ENCODE results near the gene ELFN1.

ELFN1 gene

DNA sequence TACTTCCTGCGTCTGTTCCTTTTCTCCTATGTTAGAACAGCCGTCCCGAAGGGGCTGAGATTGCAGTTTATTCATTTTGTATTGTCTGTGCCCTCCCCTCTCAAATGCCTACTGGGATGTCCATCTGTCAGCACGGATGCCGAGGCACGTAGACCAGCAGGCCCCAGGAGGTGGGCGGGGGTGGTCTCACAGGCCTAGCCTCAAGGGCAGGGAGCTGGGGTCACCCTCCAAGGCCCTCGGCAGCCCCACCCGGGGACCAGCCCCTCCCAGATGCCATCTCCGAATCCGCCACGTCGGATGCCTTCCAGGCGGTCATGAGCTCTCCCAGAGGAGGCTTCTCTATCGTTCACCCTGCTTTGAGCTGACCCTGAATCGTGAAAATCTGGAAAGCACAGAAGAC, 59.7 kb downstream of the ELFN1 start:
- DNase-seq: no peak

DNA sequence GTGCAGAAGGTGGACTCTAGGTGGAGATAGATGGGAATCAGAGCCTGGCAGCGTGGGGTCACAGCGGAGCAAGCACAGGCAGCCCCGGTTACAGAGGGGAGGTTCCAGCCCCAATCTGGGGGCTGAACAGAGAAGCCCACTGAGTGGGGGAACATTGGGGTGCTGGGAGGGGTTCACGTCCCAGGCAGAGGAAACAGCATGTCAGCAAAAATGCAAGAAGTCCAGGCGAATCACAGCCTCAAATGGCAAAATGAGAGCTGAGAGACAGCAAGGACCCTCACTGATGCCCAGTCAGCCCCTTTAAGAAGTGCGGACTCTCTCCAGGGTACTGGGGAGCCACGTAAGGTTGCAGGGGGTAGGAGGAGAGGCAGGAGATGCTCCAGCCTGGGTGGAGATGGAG, 62.0 kb downstream of the ELFN1 start:
- DNase-seq: no peak

DNA sequence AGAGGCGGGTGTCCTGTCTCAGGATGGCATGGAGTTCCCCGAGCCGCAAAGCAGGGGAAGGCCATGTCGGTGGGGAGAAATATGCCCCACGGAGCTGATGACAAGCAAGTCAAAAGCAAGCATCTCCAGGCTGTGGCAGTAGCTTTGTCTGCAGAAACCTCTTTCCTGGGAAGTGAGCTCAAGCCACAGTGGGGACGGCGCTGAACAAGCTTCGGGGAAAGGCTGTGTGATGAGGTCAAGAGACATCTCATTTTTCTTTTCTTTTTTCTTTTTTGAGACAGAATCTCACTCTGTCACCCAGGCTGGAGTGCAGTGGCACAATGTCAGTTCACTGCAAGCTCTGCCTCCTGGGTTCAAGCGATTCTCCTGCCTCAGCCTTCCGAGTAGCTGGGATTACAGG, 62.6 kb downstream of the ELFN1 start:
- DNase-seq: no peak

DNA sequence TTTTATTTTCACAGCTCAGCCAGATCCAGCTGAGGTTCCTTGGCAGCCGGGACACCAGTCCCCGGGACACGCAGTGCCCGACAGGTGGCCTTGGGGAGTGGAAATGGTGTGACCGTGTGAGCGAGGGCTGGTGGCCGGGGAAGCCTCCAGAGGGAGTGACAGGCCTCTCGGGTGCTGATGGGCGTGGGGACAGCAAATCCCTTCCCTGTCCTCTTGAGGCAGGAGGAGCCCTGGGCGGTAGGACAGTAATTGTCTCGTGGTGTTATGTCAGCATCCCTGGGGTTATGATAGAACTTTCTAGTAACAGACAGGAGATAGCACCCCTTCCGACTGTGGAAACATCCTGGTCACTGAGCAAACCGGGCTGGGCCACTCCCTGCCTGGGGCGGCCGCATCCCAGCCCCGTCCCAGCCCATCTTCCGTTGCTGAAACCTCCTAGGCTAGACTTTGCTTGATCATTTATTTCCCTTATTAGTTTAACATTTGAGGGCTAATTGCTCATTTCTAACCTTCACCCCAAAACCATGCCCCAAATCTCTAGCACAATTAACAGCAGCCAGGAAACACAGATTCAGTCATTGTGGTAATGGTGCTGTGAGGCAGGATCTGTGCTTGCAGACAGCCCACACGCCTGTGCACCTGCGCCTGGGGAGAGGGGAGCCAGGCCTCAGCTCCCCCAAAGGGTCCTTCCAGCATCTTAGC, 63.3 kb downstream of the ELFN1 start:
- DNase-seq: no peak

DNA sequence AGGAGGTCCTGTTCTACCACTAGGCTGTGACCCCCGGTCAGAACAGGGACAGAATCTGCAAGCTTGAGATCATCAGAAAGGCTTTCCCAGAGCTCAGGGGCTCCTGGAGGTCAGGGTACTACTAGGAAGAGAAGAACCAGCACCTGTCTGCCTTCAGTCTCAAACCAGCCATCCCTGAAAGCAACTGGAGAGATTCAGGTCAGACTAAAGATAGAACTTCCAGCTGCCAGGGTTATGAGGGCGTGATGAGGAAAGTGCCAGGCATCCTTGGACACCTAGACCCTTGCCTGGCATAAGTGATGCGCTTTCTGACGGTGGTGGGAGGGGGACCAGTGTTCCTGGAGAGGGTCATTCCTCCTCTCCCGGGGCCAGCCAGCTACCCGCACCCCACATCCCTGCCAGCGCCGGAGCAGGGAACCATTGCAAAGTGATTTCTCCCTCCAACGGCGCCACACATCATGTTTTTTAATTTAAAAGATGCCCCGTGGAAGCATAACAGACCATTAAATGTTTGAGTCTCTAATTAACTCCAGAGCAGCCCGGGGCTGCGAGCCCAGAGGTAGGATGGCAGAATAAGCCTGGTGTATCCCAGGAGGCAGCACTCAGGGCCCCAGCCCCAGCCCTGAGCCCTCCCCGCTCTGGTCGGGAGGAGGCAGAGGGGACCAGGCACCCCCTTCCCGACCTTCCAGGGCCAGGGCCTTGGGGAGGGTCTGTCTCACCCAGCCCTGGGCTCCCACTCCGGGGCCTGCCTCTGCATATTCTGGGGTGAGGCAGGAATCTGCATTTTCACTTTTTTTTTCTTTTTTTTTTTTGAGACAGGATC, 64.0 kb downstream of the ELFN1 start:
- no peak for DNase-seq

DNA sequence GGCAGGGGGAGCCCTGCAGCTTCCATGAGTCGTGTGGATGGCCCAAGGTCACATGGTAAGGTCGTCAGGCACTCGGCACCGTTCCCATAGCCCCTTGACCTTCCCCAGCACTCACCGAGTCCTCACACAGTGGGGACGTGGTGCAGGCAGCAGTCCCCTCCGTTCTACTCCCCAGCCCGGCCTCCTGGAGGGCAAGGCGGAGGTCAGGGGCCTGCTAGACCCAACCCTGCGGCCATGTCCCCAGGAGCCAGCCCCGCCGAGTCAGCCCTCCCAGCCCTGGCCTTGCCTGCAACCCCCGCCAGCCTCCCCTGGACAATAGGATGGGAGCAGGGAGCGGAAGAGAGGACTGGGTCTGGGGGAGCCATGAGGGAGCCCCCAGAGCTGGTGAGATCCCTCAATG, 65.2 kb downstream of the ELFN1 start:
- DNase-seq: no peak

DNA sequence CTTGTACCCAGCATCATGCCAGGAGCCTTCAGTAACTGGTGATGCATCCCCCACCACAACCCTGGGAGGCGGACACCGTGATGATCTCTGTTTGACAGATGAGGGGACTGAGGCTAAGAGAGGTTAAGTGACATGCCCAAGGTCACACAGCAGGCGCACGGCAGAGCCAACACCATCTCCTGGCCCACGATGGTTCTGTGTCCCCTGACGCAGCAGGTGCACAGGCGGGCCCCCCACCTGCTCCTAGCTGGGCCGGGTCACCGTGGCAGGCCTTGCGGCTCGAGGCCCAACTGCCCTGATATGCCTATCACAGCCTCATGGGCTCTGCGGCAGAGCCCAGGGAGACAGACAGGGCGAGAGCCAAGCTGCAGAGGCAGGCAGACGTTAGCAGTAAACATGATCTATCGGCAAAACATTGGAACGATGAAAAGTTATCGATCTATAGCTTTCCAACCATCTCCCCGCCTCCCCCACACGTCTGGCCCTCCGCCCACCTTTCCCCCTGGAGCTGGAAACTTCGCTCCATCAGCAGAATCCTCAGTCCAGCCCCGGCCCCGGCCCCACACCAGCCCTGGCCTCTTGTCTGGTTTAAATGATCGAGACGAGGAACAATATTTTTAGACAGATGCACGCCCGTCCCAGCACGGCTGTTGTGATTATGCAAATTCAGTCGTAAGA, 65.9 kb downstream of the ELFN1 start:
- DNase-seq: no peak

DNA sequence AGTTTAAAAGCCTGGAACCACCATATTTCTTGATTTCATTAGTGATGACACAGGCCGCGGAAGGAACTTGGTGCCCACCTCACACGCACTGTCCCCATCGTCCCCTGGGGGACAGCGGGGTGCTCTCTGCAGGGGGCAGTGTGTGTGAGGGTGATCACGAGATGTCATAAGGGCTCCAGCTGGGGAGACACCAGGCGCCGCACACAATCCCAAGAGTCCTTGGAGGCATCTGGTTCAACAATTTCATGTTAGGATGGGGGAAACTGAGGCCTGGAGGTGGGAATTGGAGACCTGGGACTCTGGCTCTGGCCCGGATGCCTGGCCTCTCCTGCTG, 66.4 kb downstream of the ELFN1 start:
- DNase-seq: no peak

DNA sequence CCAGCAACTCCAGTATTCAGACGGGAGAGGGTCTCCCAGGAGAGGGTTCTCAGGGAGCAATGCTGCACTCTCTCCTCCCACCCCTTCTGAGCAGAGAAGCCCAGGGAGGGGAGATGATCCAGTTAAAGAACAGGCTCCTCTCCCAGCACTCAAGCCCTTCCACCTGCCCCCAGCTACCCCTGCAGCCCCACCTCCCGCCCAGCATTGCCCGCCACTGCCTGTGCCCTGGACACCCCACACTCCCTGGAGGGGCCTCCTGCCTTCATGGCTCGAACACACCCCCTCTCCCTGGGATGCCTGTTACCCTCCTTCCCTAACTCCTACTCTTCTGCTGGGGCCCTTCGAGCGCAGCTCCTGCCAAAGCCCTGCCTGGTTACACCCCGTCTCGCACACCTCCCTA, 66.8 kb downstream of the ELFN1 start:
- DNase-seq: no peak

DNA sequence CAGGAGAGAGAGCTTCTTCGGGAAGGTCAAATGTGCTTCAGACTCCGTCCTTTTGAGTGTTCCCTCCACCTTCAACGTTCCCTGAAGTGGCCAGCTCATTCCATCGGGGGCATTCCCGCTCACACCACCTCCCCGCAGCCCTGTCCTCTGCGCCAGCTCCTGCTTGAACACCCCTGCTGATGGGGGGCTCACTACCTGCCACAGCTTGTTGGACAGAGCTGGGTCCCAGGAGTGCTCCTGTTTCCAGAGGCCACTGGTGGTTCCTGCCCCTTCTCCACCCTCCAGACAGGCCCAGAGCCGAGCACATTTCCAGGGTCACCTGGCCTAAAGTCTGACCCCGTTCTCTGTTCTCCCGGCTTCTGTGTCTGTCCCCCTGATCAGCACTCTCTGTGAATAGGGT, 67.4 kb downstream of the ELFN1 start:
- no peak for DNase-seq

DNA sequence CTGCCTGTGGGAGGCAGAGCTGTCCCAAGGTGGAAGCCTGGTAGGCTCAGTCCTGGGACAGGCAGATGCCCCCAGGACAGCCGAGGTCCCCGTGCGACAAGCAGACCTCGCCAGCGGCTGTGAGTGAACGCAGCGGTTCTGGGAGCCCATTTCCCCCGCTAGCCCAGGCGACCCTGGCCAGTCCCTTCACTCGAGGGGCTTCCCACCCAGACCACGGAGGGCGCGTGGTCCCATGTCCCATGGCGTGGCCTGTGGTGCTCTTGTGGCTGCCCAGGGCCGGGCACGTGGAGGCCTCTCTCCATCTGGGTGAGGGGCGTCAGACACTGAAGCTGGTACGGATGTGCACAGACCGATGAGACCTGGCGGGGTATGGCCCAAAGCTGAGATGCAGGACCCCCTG, 67.9 kb downstream of the ELFN1 start:
- no peak for DNase-seq

DNA sequence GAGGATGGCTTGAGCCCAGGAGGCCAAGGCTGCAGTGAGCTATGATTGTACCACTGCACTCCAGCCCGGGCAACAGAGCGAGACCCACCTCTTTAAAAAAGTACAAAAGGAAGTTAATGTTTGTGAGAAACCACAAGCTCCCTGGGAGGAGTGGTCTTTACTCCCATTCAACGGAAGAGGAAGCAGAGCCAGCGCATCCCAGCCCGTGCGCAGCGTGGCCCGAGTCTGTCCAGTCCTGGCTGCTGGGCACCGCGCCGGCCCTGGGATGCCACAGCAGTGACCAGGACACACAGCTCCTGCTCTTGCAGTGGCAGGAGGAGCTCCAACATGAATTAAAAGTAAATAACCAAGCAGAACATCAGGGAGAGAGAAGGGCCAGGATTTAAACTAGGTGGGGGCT, 68.4 kb downstream of the ELFN1 start:
- no peak for DNase-seq

DNA sequence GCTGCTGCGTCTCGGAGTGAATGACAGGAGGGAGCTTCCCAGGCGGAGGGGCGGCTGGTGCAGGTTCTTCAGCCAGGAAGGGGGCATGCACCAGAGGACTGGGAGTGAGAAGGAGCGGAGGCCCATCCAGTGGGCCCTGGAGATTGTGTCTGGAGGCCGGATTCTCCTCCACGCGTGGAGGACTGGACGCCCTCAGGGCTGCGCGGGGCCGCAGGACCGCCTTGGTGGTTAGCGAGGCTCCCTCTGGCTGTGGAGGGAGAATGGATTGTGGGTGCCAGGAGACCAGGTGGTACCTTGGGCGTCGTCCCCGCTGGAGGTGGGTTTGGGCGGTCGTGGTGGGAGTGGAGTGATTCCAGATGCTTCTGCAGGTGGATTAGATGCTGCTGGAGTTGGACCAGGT, 68.9 kb downstream of the ELFN1 start:
- no peak for DNase-seq

DNA sequence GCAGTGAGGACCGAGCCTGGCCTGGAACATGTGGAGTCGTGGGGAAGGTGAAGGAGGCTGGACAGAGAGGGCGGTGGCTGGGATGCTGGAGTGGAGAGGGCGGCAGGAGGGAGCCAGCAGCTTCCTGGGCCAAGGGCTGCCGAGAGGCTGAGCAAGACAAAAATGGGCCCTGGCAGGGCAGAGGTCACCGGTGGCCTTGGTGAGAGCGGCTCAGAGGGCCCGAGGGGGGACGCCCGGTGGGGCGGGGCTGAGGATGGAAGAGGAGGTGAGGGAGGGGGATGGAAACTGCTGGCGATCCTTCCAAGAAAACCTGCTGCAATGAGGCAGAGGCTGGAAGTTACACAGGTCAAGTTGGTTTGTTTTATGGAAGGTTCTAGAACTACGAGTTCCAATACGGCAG, 69.5 kb downstream of the ELFN1 start:
- no peak for DNase-seq

DNA sequence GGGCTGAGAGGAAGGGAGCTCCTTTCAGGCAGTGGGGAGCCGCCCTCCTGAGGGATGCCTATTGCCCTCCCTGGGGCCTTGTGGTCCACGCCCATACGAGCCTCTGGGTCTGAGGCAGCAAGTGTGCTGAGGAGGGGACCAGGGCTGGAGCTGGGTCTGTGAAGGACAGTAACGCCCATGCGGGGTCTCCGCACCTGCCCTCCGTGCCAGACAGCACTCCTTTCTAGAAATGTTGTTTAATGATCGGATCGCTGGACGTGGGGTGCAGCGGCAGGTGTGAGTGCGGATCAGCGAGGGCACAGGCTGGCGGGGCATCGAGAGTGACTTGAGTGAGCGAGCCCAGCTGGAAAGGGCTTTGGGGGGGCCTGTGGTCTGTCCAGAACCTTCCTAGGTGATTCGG, 70.1 kb downstream of the ELFN1 start:
- no peak for DNase-seq

DNA sequence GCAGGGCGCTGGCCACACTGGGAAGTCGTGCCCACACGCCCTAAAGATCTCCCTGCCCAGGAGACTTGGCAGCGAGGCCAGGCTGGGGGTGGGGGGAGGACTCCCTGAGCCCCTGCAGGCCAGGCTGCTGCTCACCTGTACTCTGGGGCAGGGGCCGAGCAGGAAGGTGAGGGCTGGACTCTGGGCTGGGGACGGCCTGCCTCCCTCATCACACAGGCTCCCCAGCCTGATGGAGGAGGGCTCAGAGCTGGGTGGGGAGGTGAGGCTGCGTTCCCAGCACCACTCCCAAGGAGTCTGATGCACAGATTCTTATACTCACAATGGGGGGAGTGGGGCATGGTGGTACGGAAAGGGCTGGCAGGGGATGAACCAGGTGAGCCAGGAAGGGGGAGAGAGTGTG, 71.2 kb downstream of the ELFN1 start:
- DNase-seq: no peak

DNA sequence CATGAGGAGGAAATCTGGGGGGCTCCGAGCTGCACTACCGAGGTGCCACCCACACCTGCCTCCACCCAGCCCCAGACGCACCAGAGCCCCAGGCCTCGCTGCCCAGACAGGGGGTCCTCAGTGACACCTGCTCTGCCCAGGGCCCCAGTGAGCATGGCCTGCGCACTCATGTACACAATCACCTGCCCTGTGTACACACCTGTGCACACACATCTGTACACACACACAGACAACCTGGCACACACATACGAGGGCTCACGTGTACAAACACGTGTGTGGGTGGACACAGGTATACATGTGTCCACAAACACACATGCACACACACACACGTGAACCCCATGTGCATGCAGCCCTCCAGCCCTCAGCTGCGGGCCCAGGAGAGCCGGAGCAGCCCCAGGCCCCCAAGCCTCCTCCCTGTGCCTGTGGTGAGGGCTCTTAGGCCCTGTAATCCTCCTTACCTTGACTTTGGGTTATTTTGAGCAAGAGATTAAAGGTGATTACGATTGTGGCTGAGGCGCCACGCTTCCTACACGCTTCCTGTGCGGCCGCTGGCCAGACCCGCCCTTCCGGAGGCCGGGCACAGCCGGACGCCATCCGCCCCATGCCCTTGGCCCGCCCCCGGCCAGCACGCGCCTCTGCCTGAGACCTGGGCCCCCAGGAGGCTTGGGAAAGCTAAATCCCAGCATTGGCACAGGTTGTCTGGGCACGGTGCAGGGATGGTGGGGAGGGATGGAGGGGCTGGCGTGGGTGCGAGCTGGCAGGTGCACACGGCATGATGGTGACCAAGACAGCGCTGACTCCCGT, 71.9 kb downstream of the ELFN1 start:
- DNase-seq: no peak

DNA sequence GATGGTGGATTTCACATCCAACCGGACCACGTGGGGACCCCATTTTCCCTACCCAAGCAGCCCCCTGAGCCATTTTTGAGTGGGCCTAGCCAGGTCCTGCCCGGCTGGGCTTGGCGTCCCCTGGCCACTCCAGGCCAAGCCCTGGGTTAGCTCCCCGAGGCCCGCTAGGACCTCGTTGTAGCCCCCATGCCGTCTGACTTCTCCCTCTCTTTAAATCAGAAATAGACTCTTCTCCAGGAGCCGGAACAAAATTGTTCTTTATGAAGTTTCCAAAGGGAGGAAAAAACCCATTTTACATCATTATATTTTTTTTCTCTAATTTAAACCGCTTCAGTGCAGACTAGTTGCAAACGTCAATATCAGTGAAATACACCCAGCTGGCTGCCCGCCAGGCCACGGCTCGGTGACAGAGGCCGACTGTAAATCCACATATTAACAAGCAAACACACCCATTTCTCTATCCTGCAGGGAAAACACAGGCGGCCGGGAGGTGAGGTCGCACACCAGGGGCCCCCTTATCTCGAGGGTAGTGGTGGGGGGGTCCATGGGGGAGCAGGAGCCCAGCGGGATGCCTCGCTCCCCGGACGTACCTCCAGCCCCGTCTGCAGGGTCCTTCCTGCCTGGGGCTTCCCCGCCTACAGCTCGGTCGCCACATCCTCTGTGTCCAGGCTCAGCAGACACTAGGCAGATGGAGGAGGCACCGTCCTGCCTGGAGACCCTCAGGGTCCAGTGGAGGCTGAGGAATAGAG, 72.7 kb downstream of the ELFN1 start:
- DNase-seq: peak; percentile 29

DNA sequence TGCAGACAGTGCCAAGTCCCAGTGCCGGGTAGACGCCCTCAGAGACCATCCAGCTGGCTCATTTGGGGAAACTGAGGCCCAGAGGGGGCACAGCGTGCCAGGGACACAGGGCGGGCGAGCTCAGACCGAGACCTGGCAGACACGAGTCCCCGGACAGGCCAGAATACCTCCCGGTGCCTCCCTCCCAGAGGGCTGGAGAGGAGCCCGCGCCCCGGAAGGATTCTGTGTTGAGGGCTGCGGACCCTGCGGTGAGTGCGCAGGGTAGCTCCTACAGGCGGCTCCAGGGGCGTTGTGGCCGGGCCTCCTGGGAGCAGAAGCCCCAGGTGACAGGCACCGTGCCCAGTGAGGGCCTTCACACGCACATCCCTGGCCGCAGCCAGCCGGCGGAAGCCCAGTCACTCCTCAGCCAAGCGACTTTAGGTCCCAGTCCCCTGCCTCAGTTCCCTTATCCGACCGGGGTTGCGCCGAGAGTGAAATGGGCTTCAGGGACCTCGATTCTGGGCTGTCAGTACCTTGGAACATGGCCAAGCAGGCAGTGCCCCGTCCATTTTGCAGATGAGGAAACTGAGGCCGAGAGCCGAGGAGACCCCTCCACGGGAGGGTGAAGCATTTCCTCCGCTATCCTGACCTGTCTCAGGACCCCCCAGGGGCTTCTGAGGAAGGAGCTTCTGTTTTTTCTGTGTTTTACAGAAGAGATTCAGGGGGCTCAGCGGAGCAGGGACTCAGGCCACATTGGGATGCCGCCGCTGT, 73.6 kb downstream of the ELFN1 start:
- DNase-seq: no peak

DNA sequence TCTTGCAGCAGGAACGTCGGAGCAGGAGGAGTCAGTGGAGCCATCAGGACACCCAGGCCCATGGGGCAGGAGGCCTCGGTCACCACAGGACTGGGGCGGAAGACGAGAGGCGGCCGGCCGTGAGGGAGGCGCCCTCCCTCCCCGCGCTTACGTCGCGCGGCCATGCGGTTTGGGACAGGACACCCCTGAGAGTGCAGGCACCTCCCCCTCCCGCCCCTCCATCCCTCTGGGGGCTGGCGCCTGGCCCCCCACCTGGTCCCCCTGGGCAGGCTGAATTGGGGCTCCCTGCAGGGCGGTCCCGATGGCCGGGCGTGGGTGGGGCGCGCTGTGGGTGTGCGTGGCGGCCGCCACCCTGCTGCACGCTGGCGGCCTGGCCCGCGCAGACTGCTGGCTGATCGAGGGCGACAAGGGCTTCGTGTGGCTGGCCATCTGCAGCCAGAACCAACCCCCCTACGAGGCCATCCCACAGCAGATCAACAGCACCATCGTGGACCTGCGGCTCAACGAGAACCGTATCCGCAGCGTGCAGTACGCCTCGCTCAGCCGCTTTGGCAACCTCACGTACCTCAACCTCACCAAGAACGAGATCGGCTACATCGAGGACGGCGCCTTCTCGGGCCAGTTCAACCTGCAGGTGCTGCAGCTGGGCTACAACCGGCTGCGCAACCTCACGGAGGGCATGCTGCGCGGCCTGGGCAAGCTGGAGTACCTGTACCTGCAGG, 74.4 kb downstream of the ELFN1 start:
- no peak for DNase-seq

DNA sequence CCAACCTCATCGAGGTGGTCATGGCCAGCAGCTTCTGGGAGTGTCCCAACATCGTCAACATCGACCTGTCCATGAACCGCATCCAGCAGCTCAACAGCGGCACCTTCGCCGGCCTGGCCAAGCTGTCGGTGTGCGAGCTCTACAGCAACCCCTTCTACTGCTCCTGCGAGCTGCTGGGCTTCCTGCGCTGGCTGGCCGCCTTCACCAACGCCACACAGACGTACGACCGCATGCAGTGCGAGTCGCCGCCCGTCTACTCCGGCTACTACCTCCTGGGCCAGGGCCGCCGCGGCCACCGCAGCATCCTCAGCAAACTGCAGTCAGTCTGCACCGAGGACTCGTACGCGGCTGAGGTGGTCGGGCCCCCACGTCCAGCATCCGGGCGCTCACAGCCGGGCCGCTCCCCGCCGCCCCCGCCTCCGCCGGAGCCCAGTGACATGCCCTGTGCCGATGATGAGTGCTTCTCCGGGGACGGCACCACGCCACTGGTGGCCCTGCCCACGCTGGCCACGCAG, 75.0 kb downstream of the ELFN1 start:
- DNase-seq: no peak

Measured in NCI-H1092 (cell line).